ENCODE results near the gene ZNF615.
"Not testable (repeated sequence)": the region's sequence is repeated elsewhere in the genome, so short reads cannot be mapped to it uniquely, and the experiment has no call there.

Gene ZNF615

GRCh38 chr19:52007806-52008557, at the start of gene ZNF615:
Gene ZNF615, minus strand, starts transcription at chr19:52008211. Its CDS starts 4,500 bp downstream, at chr19:52003711.
- peak within 1 kb of the TSS; percentile 96 for H3K4me3 ChIP-seq (ENCODE audit: low read depth, low read length)
- peak; percentile 90 for DNase-seq (ENCODE audit: low read depth)
- TF ChIP-seq CTCF (conservative IDR thresholded peaks at IDR 0.05; ENCODE audit: low read depth, low read length), result no peak

GRCh38 chr19:52056480-52056879, 48.5 kb upstream of the ZNF615 start:
- not testable (repeated sequence) for H3K4me3 ChIP-seq (ENCODE audit: low read depth, low read length); DNase-seq (ENCODE audit: low read depth)

- DNase-seq (ENCODE audit: low read depth), result not testable (repeated sequence)
These were observed 43.7 kb upstream of the ZNF615 start for GRCh38 chr19:52051736-52052135.

GRCh38 chr19:52048555-52049501, 40.8 kb upstream of the ZNF615 start, which contains the start of gene ZNF432:
Gene ZNF432, minus strand, starts transcription at chr19:52048838. Its CDS starts 1,970 bp downstream, at chr19:52046868.
- no peak for TF ChIP-seq CTCF (conservative IDR thresholded peaks at IDR 0.05; ENCODE audit: low read depth, low read length)
- H3K4me3 ChIP-seq (ENCODE audit: low read depth, low read length), result peak within 1 kb of the TSS; percentile 81
- DNase-seq (ENCODE audit: low read depth), result peak; percentile 97

More at GRCh38 chr19:52051736-52052135, 43.7 kb upstream of the ZNF615 start:
- H3K4me3 ChIP-seq (ENCODE audit: low read depth, low read length), result not testable (repeated sequence)

- no peak overlapping the region for H3K4me3 ChIP-seq (ENCODE audit: low read depth, low read length)
- DNase-seq (ENCODE audit: low read depth), result no peak
- no peak for TF ChIP-seq CTCF (conservative IDR thresholded peaks at IDR 0.05; ENCODE audit: low read depth, low read length)
These were observed 31.2 kb upstream of the ZNF615 start for GRCh38 chr19:52039169-52039568.

- DNase-seq (ENCODE audit: low read depth), result peak; percentile 26
- TF ChIP-seq CTCF (conservative IDR thresholded peaks at IDR 0.05; ENCODE audit: low read depth, low read length), result no peak
- H3K4me3 ChIP-seq (ENCODE audit: low read depth, low read length), result no peak overlapping the region
These were observed 26.2 kb upstream of the ZNF615 start for GRCh38 chr19:52034051-52034728.

- no peak for TF ChIP-seq CTCF (conservative IDR thresholded peaks at IDR 0.05; ENCODE audit: low read depth, low read length)
- peak overlapping the region; percentile 96 for H3K4me3 ChIP-seq (ENCODE audit: low read depth, low read length)
- no peak for DNase-seq (ENCODE audit: low read depth)
These were observed 20.7 kb upstream of the ZNF615 start for GRCh38 chr19:52028780-52029123.

Measured in choroid plexus epithelial cell (primary cell).